ENCODE results near the gene MLXIP. TPM values are rescaled to one million over a fixed set of nuclear protein-coding genes. Genes with fewer than 3 reads are reported as not detected.

Gene MLXIP
- total RNA-seq, 1 experiment from 2014 or later: 124 TPM

DNA sequence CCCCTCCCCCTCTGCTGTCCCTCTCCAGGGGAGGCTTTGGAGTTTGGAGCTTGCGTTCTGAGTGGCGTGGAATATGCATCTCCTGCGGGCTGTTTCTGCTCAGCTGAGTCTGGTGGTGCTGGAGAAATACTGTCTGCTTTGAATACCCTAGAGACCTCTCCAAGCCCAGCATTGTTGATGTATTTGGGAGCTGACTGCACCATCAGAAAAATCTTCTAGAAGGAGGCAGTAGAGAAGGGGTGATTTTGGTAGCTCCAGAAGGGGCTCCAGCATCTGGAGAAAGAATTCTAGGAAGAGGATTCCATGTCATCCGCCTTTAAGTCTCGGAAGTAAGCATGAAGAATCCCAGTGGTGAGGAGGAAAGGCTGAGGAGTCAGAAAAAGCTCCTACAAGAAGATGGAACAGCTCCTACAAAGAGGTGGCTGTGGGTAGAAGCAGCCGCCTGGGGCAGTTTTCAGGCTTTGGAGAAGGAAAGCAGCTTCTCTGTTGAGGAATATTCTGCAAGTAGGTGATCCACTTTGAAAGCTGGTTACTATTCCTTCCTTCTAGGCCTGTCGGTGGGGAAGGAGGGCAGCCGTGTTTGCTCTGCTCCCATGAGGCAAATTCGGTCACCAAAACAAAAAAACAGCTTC lies 9.7 kb downstream of the MLXIP start:
- ATAC-seq: peak; percentile 19; the same call in 1 of the 2 replicates
- no peak overlapping the region for H3K4me3 ChIP-seq (ENCODE audit: low read depth in 2 of 2, low read length in 2 of 2)
- no peaks in the 10 kb centered on the region for H3K27me3 ChIP-seq (ENCODE audit: control insufficient read depth, insufficient read depth, low read length)
- no peak for DNase-seq (ENCODE audit: low read depth, low spot score)
- no TSS peak for BruUV-seq (replicated peaks)
- H3K4me1 ChIP-seq (ENCODE audit: control insufficient read depth, insufficient read depth, low read length): peaks cover 59% of the 10 kb centered on the region
- POLR2A ChIA-PET: interaction anchor here (0.6 to 1.8 kb wide), 4 partner anchors 8 to 196 kb away, joined by 4 to 12 read pairs (median 5); partner anchors contain the start of gene MLXIP
- in situ Hi-C loops (cut with HindIII; ENCODE audit: low pct_unique_long_range_greater_than_20kb, low sequenced_read_pairs): no loop called here
- CTCF ChIA-PET: no interaction called here
- intact Hi-C loops (cut with micrococcal nuclease; ENCODE audit: unreplicated experiment): no loop called here
- TF ChIP-seq TCF7L2 (IDR thresholded peaks at IDR 0.05; ENCODE audit: low read depth, low read length) (no peak), SIN3A (IDR thresholded peaks at IDR 0.05; ENCODE audit: borderline replicate concordance, insufficient read depth, low read depth, low read length) (no peak)
- TF ChIP-seq, protein P1, sequence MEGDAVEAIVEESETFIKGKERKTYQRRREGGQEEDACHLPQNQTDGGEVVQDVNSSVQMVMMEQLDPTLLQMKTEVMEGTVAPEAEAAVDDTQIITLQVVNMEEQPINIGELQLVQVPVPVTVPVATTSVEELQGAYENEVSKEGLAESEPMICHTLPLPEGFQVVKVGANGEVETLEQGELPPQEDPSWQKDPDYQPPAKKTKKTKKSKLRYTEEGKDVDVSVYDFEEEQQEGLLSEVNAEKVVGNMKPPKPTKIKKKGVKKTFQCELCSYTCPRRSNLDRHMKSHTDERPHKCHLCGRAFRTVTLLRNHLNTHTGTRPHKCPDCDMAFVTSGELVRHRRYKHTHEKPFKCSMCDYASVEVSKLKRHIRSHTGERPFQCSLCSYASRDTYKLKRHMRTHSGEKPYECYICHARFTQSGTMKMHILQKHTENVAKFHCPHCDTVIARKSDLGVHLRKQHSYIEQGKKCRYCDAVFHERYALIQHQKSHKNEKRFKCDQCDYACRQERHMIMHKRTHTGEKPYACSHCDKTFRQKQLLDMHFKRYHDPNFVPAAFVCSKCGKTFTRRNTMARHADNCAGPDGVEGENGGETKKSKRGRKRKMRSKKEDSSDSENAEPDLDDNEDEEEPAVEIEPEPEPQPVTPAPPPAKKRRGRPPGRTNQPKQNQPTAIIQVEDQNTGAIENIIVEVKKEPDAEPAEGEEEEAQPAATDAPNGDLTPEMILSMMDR (IDR thresholded peaks at IDR 0.05): no peak
- H3K27ac ChIP-seq (ENCODE audit: low read length): peak overlapping the region; percentile 65
- H3K9me3 ChIP-seq (ENCODE audit: control insufficient read depth, insufficient read depth, low read depth, low read length): no peaks in the 10 kb centered on the region
- peaks cover 8% of the 10 kb centered on the region; the same call in 1 of the 2 replicates for H3K36me3 ChIP-seq (ENCODE audit: control insufficient read depth, insufficient read depth, low read length)

DNA sequence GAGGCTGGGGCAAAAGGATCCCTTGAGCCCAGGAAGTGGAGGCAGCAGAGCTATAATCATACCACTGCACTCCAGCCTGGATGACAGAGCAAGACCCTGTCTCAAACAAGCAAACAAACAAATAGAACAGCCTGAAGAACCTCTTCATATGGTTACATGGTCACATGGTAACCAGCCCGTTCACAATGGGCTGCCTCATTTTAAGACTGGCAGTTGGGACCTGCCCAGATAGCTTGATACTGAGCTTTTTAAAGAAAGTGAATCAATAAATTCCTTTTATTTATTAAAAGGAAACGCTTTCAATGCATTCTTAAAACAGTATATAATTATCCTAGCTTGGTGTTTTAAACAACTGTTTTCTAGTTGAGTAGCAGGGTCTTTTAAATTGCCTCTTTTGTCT lies 10.5 kb downstream of the MLXIP start:
- intact Hi-C loops (cut with micrococcal nuclease; ENCODE audit: unreplicated experiment): no loop called here
- BruUV-seq (replicated peaks): no TSS peak
- no peak for TF ChIP-seq POLR2AphosphoS5 (IDR thresholded peaks at IDR 0.05; ENCODE audit: low read depth, low read length)
- TF ChIP-seq REST (IDR thresholded peaks at IDR 0.05; ENCODE audit: insufficient read depth in 1 of 2, low read depth in 2 of 2, low read length in 1 of 2): no peak
- TF ChIP-seq, protein P1 (IDR thresholded peaks at IDR 0.05): no peak
- TF ChIP-seq TCF7L2 (IDR thresholded peaks at IDR 0.05; ENCODE audit: low read depth, low read length): no peak
- TF ChIP-seq SIN3A (IDR thresholded peaks at IDR 0.05; ENCODE audit: borderline replicate concordance, insufficient read depth, low read depth, low read length): no peak
- Histone ChIP-seq H3K27ac (ENCODE audit: low read length) (peak overlapping the region; percentile 65), H3K36me3 (ENCODE audit: control insufficient read depth, insufficient read depth, low read length) (peaks cover 5% of the 10 kb centered on the region; the same call in 1 of the 2 replicates), H3K9me3 (ENCODE audit: control insufficient read depth, insufficient read depth, low read depth, low read length) (no peaks in the 10 kb centered on the region), H3K27me3 (ENCODE audit: control insufficient read depth, insufficient read depth, low read length) (no peaks in the 10 kb centered on the region), H3K4me3 (ENCODE audit: low read depth in 2 of 2, low read length in 2 of 2) (no peak overlapping the region), H3K4me1 (ENCODE audit: control insufficient read depth, insufficient read depth, low read length) (peaks cover 55% of the 10 kb centered on the region)
- in situ Hi-C loops (cut with HindIII; ENCODE audit: low pct_unique_long_range_greater_than_20kb, low sequenced_read_pairs): no loop called here
- ChIA-PET POLR2A (interaction anchor here (0.6 to 1.8 kb wide), 9 partner anchors 8 to 197 kb away, joined by 3 to 12 read pairs (median 5); partner anchors contain the start of gene MLXIP), CTCF (no interaction called here)
- DNase-seq (ENCODE audit: low read depth, low spot score) (no peak), ATAC-seq (no peak)

All from Panc1 (cell line).